Skin of body (tissue), 2 donors: Measurements from ENCODE around the gene B4GALNT4. TPM values are rescaled to one million over a fixed set of nuclear protein-coding genes. Genes with fewer than 3 reads are reported as not detected.
"Not testable (repeated sequence)": the region's sequence is repeated elsewhere in the genome, so short reads cannot be mapped to it uniquely, and the experiment has no call there.

ENCODE experiments used
- DNase-seq: peaks from one replicate; lab custom pipeline; 2025; lab: John Stamatoyannopoulos, UW
- total RNA-seq: library from RNA; depleted of rRNA; stranded (reverse); fragments of >200 nt; gene quantifications from one replicate; pipeline ENCODE4 v1.2.3, GENCODE V29; 2014

B4GALNT4 gene, protein sequence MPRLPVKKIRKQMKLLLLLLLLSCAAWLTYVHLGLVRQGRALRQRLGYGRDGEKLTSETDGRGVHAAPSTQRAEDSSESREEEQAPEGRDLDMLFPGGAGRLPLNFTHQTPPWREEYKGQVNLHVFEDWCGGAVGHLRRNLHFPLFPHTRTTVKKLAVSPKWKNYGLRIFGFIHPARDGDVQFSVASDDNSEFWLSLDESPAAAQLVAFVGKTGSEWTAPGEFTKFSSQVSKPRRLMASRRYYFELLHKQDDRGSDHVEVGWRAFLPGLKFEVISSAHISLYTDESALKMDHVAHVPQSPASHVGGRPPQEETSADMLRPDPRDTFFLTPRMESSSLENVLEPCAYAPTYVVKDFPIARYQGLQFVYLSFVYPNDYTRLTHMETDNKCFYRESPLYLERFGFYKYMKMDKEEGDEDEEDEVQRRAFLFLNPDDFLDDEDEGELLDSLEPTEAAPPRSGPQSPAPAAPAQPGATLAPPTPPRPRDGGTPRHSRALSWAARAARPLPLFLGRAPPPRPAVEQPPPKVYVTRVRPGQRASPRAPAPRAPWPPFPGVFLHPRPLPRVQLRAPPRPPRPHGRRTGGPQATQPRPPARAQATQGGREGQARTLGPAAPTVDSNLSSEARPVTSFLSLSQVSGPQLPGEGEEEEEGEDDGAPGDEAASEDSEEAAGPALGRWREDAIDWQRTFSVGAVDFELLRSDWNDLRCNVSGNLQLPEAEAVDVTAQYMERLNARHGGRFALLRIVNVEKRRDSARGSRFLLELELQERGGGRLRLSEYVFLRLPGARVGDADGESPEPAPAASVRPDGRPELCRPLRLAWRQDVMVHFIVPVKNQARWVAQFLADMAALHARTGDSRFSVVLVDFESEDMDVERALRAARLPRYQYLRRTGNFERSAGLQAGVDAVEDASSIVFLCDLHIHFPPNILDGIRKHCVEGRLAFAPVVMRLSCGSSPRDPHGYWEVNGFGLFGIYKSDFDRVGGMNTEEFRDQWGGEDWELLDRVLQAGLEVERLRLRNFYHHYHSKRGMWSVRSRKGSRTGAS
- 10.8 TPM for total RNA-seq

DNA sequence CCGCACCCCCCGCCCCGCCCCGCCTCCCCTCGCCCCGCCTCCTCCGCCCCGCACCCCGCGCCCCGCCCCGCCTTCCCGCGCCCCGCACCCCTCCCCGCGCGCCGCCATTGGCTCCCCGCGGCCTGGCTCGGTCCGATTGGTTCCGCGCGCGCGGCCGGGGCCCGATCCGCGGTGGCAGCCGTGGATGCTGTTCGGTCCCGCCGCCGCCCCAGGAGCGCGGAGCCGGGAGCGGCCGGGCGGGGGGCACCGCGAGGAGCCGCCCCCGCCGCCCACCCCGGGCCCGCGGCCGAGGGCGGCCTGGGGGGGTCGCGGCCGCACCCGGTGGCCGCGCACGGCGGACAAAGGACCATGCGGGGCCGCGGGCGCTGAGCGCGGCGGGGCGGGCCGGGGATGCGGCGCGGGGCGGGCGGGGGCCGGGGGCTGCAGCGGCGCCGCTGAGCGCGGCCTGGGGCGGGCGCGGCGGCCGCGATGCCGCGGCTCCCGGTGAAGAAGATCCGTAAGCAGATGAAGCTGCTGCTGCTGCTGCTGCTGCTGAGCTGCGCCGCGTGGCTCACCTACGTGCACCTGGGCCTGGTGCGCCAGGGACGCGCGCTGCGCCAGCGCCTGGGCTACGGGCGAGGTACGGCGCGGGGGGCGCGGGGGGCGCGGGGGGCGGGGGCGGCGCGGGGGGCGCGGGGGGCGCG, at the start of gene B4GALNT4:
Gene B4GALNT4, plus strand, starts transcription at position 164 of the 683 bp plus-strand sequence. Its CDS starts 305 bp downstream, at position 469.
- DNase-seq: no peak

DNA sequence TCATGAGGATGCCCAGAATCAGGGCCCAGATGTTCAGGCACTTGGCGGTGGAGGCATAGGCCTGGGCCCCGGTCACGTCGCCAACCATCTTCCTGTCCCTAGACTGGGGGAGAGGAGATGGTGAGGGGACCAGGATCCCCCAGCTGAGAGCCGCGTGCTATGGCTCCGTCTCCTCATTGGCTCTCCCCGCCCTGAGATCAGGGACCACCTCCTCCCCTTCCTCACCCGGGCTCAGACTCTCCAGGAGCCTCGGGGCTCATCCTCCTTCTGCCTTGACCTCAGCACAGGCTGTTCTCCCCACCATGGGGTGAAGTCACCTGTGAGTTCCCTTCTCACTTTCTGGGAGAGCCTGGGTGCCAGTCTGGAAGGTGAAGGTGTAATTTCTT, 49.4 kb upstream of the B4GALNT4 start:
- DNase-seq: not testable (repeated sequence)

DNA sequence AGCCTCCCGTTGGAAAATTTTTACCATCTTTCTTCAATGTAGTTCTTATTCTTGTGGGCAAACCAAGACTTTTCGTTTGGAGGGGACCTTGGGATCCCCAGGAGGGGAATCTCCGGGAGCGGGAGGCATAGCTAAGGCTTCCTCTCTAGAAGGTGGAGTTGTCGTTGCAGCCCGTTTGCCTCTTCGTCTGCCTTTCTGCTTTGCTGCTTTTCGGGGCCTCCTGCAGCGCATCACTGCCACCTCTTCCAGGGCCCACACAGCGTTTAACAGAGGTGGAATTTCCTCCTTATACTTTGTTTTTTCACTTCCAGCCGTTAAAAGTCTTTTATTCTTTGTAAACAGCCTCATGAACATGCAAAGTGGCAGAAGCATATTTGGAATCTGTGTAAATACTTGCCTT, 45.1 kb upstream of the B4GALNT4 start:
- no peak for DNase-seq

- not testable (repeated sequence) for DNase-seq
These were observed 44.4 kb upstream of the B4GALNT4 start for GRCh38 chr11:324593-325517.

DNA sequence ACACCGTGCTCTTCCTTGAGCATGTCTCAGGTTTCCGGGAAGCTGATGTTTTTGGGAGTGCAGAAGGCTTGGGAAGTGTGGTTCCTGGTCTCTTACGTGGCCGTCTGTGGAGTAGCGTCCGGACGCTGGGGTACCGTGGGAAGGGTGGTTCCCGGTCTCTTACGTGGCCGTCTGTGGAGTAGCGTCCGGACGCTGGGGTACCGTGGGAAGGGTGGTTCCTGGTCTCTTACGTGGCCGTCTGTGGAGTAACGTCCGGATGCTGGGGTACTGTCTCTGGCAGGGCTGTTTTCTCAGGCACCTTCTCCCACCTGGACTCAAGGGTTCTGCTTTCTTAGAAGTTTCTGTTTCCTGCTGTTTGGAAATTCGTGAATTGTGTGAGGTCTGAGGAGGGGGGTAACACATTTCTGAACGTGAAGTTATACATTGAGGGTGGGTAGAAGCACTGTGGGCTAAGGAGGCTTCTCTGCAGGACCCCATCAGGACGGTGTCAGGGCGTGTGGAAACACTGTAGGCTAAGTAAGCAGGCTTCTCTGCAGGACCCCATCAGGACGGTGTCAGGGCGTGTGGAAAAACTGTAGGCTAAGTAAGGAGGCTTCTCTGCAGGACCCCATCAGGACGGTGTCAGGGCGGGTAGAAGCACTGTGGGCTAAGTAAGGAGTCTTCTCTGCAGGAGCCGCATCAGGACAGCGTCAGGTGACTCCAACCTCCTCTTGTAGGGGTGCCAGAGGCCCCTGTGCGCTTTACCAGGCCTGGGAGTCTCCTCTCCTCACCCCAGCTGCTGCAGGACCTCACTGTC, 43.3 kb upstream of the B4GALNT4 start:
- DNase-seq: no peak

- no peak for DNase-seq
These were observed 42.8 kb upstream of the B4GALNT4 start for GRCh38 chr11:326592-326841.

DNA sequence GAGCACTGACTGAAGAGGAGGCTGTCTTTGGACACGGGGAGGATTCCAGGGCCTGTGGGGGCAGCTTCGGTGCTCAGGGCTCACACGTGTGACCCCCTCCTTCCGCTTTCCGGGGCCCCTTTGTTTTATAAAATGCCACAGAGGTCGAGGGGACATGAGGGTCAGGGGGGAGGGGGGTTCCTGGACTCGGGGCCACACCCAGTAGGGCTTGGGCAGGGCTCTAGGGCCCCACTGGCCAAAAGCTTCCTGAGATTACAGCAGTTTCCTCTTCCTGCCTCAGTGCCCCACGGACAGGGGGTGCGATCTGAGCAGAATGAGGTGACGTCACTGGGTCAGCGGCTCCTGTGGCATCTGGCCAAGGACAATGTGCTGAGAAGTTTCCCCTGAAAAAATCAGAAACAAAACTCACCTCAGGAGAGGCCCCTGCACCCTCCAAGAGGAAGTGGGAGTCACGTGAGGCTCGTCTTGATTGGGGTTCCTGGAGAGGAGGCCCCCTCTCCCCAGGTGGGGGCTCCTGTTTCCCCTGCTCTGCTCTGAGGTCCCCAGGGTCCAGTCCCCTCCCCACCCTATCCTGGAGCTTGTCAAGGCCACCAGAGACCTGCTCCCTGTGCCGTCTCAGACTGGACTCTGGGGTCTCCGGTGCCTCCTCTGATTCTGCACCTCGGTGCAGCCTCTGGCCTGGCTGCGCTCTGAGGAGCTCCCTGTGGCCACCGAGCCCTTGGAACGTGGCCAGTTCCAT, 42.3 kb upstream of the B4GALNT4 start:
- peak; percentile 7 for DNase-seq

DNA sequence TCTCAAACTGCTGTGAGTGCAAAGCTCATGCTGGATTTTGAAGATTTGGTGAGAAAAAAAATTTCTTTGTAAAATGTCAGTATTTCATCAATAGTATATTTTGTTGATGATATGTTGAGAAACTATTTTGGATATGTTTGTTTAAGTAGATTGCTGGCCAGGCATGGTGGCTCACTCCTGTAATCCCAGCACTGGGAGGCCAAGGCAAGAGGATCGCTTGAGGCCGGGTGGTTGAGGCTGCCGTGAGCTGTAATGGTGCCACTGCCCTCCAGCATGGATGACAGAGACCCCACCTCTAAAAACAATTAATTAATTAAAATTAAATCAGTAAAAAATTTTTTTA, 41.7 kb upstream of the B4GALNT4 start:
- DNase-seq: no peak

GRCh38 chr11:328012-328411, 41.3 kb upstream of the B4GALNT4 start:
- no peak for DNase-seq

DNA sequence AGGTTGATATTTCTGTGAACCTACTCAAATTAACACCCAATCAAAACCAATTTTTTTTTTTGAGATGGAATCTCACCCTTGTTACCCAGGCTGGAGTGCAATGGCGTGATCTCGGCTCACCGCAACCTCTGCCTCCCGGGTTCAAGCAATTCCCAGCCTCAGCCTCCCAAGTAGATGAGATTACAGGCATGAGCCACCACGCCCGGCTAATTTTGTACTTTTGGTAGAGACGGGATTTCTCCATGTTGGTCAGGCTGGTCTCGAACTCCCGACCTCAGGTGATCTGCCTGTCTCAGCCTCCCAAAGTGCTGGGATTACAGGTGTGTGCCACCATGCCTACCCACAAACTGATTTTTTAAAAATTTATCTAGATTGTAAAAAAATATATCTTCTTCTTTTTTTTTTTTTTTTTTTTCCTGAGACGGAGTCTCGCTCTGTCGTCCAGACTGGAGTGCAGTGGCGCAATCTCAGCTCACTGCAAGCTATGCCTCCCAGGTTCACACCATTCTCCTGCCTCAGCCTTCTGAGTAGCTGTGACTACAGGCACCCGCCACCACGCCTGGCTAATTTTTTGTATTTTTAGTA, 40.7 kb upstream of the B4GALNT4 start:
- not testable (repeated sequence) for DNase-seq

DNA sequence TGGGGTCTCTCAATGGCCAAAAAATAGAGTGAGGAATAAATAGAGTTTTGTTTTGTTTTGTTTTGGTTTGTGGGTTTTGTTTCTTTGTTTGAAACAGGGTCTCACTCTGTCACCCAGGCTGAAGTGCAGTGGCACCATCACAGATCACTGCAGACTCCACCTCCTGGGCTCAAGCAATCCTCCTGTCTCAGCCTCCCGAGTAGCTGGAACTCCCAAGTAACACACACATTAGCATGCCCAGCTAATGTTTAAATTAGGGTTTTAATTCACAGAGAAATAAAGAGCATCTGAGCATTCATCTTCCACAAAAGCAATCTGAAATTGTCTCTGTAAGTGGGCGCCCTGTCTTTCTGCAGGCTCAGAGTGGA, 39.4 kb upstream of the B4GALNT4 start:
- no peak for DNase-seq

DNA sequence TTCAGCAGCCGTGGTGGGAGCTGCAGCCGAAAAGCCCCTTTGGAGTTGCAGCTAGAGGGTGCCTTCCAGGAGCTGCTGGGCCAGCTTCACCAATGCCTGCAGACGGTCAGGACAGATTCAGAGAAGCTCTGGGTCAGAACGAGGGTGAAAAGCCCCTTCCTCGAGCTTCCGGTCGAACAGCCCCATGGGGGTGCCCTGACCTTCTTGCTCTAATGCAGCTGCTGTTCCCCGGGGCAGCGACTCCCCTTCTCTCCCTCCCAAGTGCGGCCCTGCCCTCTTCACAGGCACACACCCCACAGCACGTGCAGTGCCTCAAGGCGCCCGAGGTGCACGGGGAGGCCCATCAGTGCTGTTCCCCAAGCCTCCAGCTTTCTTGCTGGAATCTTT, 39.0 kb upstream of the B4GALNT4 start:
- no peak for DNase-seq

GRCh38 chr11:330694-331357, 38.5 kb upstream of the B4GALNT4 start:
- no peak for DNase-seq

DNA sequence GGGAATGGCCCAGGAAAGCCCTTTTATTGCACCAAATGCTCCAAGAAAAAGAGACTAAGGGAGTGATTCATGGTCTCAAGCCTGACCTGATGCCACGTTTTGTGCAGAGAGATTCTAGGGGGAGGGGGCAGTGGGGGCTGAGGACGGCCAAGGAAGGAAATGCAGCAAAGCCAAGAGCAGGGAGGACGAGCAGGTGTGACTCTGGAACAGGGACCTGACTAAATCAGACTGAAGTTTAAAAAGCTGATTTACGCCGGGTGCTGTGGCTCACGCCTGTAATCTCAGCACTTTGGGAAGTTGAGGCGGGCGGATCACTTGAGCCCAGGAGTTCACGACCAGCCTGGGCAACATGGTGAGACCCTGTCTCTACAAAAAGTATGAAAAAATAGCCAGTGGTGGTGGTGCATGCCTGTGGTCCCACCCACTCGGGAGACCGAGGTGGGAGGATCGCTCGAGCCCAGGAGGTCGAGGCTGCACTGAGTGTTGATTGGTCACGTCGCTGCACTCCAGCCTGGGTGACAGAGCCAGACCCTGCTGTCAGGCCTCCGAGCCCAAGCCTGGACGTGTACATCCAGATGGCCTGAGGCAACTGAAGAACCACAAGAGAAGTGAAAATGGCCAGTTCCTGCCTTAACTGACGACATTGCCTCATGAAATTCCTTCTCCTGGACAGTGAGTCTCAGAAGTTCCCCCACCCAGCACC, 37.8 kb upstream of the B4GALNT4 start:
- DNase-seq: no peak

DNA sequence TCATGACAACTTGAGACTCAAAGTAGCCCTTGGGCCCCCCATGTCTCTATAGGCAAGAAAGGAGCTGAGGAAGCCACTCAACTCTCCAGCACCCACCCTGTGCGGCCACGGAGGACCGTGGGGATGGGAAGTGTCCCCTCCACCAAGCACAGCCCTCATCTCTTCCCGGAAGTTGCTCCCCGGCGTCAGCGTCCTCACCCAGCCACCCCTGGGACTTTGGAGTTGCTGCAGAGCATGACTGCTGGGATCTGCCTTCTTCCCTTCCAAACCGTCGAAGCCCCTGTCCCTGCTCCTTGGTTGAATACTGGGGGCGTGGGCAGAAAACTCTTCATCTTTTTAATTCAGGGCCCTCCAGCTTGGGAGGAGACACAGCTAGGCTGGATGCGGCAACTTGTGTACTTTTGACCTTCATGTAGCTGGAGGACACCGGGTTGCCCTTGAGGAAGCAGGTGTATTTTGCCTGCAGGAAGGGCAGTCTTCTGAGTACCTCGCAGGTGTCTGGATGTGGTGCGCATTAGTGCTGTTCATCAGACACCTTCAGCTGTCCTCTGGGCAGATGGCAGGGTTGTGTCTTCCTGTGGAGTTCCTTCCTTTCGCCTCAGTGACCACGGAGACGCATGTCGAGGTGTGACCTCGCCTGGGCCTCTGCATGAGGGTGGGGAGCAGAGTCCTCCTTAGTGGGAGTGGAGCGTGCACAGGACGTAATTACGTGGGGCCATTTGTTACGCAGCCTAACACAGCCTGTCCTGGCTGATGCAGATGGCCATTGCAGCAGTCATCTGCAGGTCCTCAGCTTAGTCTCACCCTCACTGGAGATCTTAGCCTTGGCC, 36.4 kb upstream of the B4GALNT4 start:
- no peak for DNase-seq

- DNase-seq: not testable (repeated sequence)
These were observed 35.6 kb upstream of the B4GALNT4 start for GRCh38 chr11:333616-334263.
